GM23338 (cell line): ENCODE measurements around the gene MMS19. TPM values are rescaled to one million over a fixed set of nuclear protein-coding genes. Genes with fewer than 3 reads are reported as not detected.

Experiments
- ATAC-seq: fragments of 200-7000 bp; cut with Tn5 transposase; 3 replicates; pipeline ENCODE4 v1.9.1; 2020
- DNase-seq: peaks from one replicate; pipeline ENCODE4 v3.0.0-alpha.2; 2015; ENCODE audit warnings: low spot score
- H2AFZ ChIP-seq: fragments of 200-600 bp; sonication (generic); 2 replicates; pipeline ENCODE4 v1.8.0; 2016; ENCODE audit warnings: antibody characterized with exemption, mild to moderate bottlenecking, moderate library complexity
- H3F3A ChIP-seq: fragments of 200-600 bp; sonication (generic); replicated peaks from 2 replicates; pipeline ENCODE4 v1.8.0; 2017; ENCODE audit warnings: antibody characterized with exemption, mixed run types, low read depth
- H3K27ac ChIP-seq: fragments of 200-600 bp; sonication (generic); 2 replicates; pipeline ENCODE4 v1.6.1; 2016; ENCODE audit warnings: low read depth
- H3K27me3 ChIP-seq: fragments of 200-600 bp; sonication (generic); 2 replicates; pipeline ENCODE4 v1.8.0; 2016; ENCODE audit warnings: mild to moderate bottlenecking, mixed run types, moderate library complexity; ENCODE audit not compliant: insufficient read depth
- H3K36me3 ChIP-seq: fragments of 200-600 bp; sonication (generic); 2 replicates; pipeline ENCODE4 v1.8.0; 2016; ENCODE audit warnings: mild to moderate bottlenecking; ENCODE audit not compliant: insufficient read depth
- H3K4me1 ChIP-seq: fragments of 200-600 bp; sonication (generic); 2 replicates; pipeline ENCODE4 v1.8.0; 2016; ENCODE audit warnings: mild to moderate bottlenecking, moderate library complexity; ENCODE audit not compliant: insufficient read depth
- H3K4me2 ChIP-seq: fragments of 200-600 bp; sonication (generic); 2 replicates; pipeline ENCODE4 v1.7.1; 2017; ENCODE audit warnings: mixed run types
- H3K4me3 ChIP-seq: fragments of 200-600 bp; sonication (generic); 2 replicates; pipeline ENCODE4 v1.6.1; 2016; ENCODE audit warnings: mixed run types
- H3K79me2 ChIP-seq: fragments of 200-600 bp; sonication (generic); replicated peaks from 2 replicates; pipeline ENCODE4 v1.8.0; 2017; ENCODE audit warnings: mild to moderate bottlenecking; ENCODE audit not compliant: insufficient read depth
- H3K9me2 ChIP-seq: fragments of 200-600 bp; sonication (generic); 2 replicates; pipeline ENCODE4 v1.8.0; 2017; ENCODE audit not compliant: insufficient read depth
- H4K20me1 ChIP-seq: fragments of 200-600 bp; sonication (generic); replicated peaks from 2 replicates; pipeline ENCODE4 v1.8.0; 2017; ENCODE audit warnings: mild to moderate bottlenecking; ENCODE audit not compliant: insufficient read depth
- H3K27ac Mint-ChIP-seq: 2 replicates; pipeline ENCODE4 v1.8.0; 2020; ENCODE audit warnings: inconsistent platforms, mild to moderate bottlenecking, moderate library complexity, mixed read lengths
- H3K27me3 Mint-ChIP-seq: 3 replicates; pipeline ENCODE4 v1.8.0; 2022; ENCODE audit warnings: low read depth, mild to moderate bottlenecking, moderate library complexity, mixed read lengths, inconsistent platforms; ENCODE audit not compliant: insufficient read depth, poor library complexity
- H3K36me3 Mint-ChIP-seq: 3 replicates; pipeline ENCODE4 v1.8.0; 2021; ENCODE audit warnings: low read depth, mild to moderate bottlenecking, inconsistent platforms, moderate library complexity, mixed read lengths
- H3K4me1 Mint-ChIP-seq: 3 replicates; pipeline ENCODE4 v1.8.0; 2020; ENCODE audit warnings: mild to moderate bottlenecking, inconsistent platforms, mixed read lengths
- H3K4me3 Mint-ChIP-seq: 3 replicates; pipeline ENCODE4 v1.8.0; 2021; ENCODE audit warnings: moderate library complexity, mild to moderate bottlenecking, inconsistent platforms, mixed read lengths
- H3K9me3 Mint-ChIP-seq: 3 replicates; pipeline ENCODE4 v1.8.0; 2020; ENCODE audit warnings: moderate library complexity, mild to moderate bottlenecking, inconsistent platforms, mixed read lengths
- CREB1 ChIP-seq: fragments of 250-450 bp; sonication (Bioruptor Pico); IDR thresholded peaks from 2 replicates; pipeline ENCODE4 v1.5.0; 2020; ENCODE audit warnings: low read depth, mild to moderate bottlenecking, moderate library complexity
- CTCF ChIP-seq, 2 experiments: fragments of 200-600 bp in 1 of 2; sonication (generic) in 1 of 2; conservative IDR thresholded peaks; 2 replicates each; pipeline versions ENCODE4 v1.5.1 to v1.6.1; 2016 to 2017; ENCODE audit warnings: antibody characterized with exemption in 2 of 2, low read depth in 2 of 2, mild to moderate bottlenecking in 2 of 2, moderate library complexity in 1 of 2
- EZH2 ChIP-seq: fragments of 200-600 bp; sonication (generic); IDR thresholded peaks from one replicate; pipeline ENCODE4 v1.8.0; 2017; ENCODE audit warnings: antibody characterized with exemption, mild to moderate bottlenecking, low read depth; ENCODE audit not compliant: unreplicated experiment
- EZH2phosphoT487 ChIP-seq: fragments of 200-600 bp; sonication (generic); IDR thresholded peaks from one replicate; pipeline ENCODE4 v1.8.1; 2018; ENCODE audit warnings: antibody characterized with exemption; ENCODE audit not compliant: unreplicated experiment
- JUNB ChIP-seq: IDR thresholded peaks from one replicate; pipeline ENCODE4 v1.6.1; 2016; ENCODE audit warnings: antibody characterized with exemption; ENCODE audit not compliant: unreplicated experiment
- NANOG ChIP-seq: IDR thresholded peaks from 2 replicates; pipeline ENCODE4 v1.6.1; 2016; ENCODE audit warnings: antibody characterized with exemption, borderline replicate concordance
- POLR2AphosphoS5 ChIP-seq: IDR thresholded peaks from 2 replicates; pipeline ENCODE4 v1.6.1; 2016; ENCODE audit warnings: antibody characterized with exemption, low read depth
- STAT1 ChIP-seq: IDR thresholded peaks from one replicate; pipeline ENCODE4 v1.6.1; 2016; ENCODE audit warnings: antibody characterized with exemption; ENCODE audit not compliant: unreplicated experiment
- ZNF114 ChIP-seq: fragments of 250-450 bp; sonication (Bioruptor Pico); IDR thresholded peaks from 2 replicates; pipeline ENCODE4 v1.5.0; 2020; ENCODE audit warnings: mild to moderate bottlenecking, moderate library complexity
- ZNF331 ChIP-seq: fragments of 250-450 bp; sonication (Bioruptor Pico); IDR thresholded peaks from 2 replicates; pipeline ENCODE4 v1.5.0; 2020; ENCODE audit warnings: low read depth, mild to moderate bottlenecking, moderate library complexity
- ZNF462 ChIP-seq: fragments of 250-450 bp; sonication (Bioruptor Pico); IDR thresholded peaks from 2 replicates; pipeline ENCODE4 v1.5.0; 2020; ENCODE audit warnings: mild to moderate bottlenecking, moderate library complexity
- polyA plus RNA-seq: library from polyadenylated mRNA; unstranded; fragments of >200 nt; fragmentation: Nextera tagmentation; extraction: Ambion mirVana; gene quantifications from 2 replicates; pipeline ENCODE4 v1.2.1, GENCODE V29; 2016
- total RNA-seq: library from RNA; depleted of rRNA; stranded (reverse); fragments of >200 nt; shearing (Covaris generic); gene quantifications from 2 replicates; pipeline ENCODE4 v1.2.3, GENCODE V29; 2014
- TF ChIP-seq, protein P1 (sequence below): IDR thresholded peaks from 2 replicates; pipeline ENCODE4 v1.6.1; 2016; ENCODE audit warnings: antibody characterized with exemption
- TF ChIP-seq, protein P2 (sequence below): IDR thresholded peaks from one replicate; pipeline ENCODE4 v1.6.1; 2018; ENCODE audit warnings: antibody characterized with exemption; ENCODE audit not compliant: unreplicated experiment

The MMS19 gene
- total and polyA plus RNA-seq, 2 experiments from 2014 or later: 81.5 to 252 TPM

GRCh38 chr10:97425964-97426775 is 72.1 kb downstream of the MMS19 start, which contains the start of gene PGAM1:
Gene PGAM1 (plus strand): TSS chr10:97426191. CDS start chr10:97426308, 117 bp downstream.
- peak; percentile 95 for DNase-seq
- H3K4me3 Mint-ChIP-seq: peak within 1 kb of the TSS; percentile 93
- H3K9me3 Mint-ChIP-seq: no peaks in the 10 kb centered on the region; the same call in 2 of the 3 replicates
- H3K9me2 ChIP-seq: no peaks in the 10 kb centered on the region
- peaks cover 51% of the 10 kb centered on the region for H3K79me2 ChIP-seq
- peak within 1 kb of the TSS; percentile 80; the same call in 1 of the 2 replicates for H2AFZ ChIP-seq
- H3K27me3 ChIP-seq: no peaks in the 10 kb centered on the region
- peak within 1 kb of the TSS; percentile 94 for H3K4me2 ChIP-seq
- peak within 1 kb of the TSS; percentile 97 for H3K27ac Mint-ChIP-seq
- peaks cover 25% of the 10 kb centered on the region for H4K20me1 ChIP-seq
- H3K36me3 Mint-ChIP-seq: peaks cover 43% of the 10 kb centered on the region
- H3K4me1 ChIP-seq: peaks cover 10% of the 10 kb centered on the region
- H3K4me3 ChIP-seq: peak within 1 kb of the TSS; percentile 99
- ATAC-seq: peak; percentile 76
- peaks cover 12% of the 10 kb centered on the region for H3K4me1 Mint-ChIP-seq
- H3K27ac ChIP-seq: peak within 1 kb of the TSS; percentile 97
- H3F3A ChIP-seq: peaks cover 37% of the 10 kb centered on the region
- H3K36me3 ChIP-seq: peaks cover 26% of the 10 kb centered on the region
- H3K27me3 Mint-ChIP-seq: peaks cover 24% of the 10 kb centered on the region
- TF ChIP-seq STAT1 (no peak), ZNF331 (CRISPR knock-in tag) (no peak), CTCF (conservative IDR thresholded peaks at IDR 0.05; ENCODE audit: low read depth in 2 of 2) (peak; percentile 34 to 91; a peak in 3 of 4 replicates), POLR2AphosphoS5 (peak; percentile 51; the same call in 1 of the 2 replicates), NANOG (no peak), ZNF114 (CRISPR knock-in tag) (no peak), CREB1 (CRISPR knock-in tag) (peak; percentile 51; the same call in 1 of the 2 replicates), EZH2 (no peak), JUNB (no peak), EZH2phosphoT487 (no peak), ZNF462 (CRISPR knock-in tag) (no peak)
- TF ChIP-seq, protein P1, sequence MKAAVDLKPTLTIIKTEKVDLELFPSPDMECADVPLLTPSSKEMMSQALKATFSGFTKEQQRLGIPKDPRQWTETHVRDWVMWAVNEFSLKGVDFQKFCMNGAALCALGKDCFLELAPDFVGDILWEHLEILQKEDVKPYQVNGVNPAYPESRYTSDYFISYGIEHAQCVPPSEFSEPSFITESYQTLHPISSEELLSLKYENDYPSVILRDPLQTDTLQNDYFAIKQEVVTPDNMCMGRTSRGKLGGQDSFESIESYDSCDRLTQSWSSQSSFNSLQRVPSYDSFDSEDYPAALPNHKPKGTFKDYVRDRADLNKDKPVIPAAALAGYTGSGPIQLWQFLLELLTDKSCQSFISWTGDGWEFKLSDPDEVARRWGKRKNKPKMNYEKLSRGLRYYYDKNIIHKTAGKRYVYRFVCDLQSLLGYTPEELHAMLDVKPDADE: no peak
- TF ChIP-seq, protein P2, sequence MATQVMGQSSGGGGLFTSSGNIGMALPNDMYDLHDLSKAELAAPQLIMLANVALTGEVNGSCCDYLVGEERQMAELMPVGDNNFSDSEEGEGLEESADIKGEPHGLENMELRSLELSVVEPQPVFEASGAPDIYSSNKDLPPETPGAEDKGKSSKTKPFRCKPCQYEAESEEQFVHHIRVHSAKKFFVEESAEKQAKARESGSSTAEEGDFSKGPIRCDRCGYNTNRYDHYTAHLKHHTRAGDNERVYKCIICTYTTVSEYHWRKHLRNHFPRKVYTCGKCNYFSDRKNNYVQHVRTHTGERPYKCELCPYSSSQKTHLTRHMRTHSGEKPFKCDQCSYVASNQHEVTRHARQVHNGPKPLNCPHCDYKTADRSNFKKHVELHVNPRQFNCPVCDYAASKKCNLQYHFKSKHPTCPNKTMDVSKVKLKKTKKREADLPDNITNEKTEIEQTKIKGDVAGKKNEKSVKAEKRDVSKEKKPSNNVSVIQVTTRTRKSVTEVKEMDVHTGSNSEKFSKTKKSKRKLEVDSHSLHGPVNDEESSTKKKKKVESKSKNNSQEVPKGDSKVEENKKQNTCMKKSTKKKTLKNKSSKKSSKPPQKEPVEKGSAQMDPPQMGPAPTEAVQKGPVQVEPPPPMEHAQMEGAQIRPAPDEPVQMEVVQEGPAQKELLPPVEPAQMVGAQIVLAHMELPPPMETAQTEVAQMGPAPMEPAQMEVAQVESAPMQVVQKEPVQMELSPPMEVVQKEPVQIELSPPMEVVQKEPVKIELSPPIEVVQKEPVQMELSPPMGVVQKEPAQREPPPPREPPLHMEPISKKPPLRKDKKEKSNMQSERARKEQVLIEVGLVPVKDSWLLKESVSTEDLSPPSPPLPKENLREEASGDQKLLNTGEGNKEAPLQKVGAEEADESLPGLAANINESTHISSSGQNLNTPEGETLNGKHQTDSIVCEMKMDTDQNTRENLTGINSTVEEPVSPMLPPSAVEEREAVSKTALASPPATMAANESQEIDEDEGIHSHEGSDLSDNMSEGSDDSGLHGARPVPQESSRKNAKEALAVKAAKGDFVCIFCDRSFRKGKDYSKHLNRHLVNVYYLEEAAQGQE: no peak
